ENCODE data around the gene MGRN1.

MGRN1 gene

DNA sequence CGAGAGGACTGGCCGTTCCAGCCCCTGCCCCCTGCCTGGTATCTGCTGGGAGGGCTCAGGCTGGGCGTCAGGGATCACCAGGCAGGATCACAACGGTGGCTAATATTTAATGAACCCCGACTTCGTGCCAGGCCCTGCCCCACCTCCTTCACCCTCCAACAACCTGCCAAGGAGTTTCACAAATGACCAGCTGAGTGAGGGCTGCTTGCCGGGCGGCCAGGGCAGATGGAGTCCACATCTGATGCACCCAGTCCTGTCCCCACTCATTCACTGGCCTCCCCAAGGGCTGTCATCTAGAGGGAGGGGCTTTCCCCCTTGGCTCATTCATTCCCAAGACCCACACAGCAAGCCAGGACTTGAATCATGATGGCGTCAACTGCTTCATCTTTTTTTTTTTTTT is 27.5 kb upstream of the MGRN1 start:
- Mint-ChIP-seq H3K4me3 (no peak overlapping the region), H3K36me3 (ENCODE audit: low read depth) (no peaks in the 10 kb centered on the region), H3K27ac (no peak overlapping the region), H3K27me3 (peaks cover 4% of the 10 kb centered on the region), H3K4me1 (no peaks in the 10 kb centered on the region), H3K9me3 (no peaks in the 10 kb centered on the region)
- ATAC-seq (no peak), DNase-seq (no peak)

DNA sequence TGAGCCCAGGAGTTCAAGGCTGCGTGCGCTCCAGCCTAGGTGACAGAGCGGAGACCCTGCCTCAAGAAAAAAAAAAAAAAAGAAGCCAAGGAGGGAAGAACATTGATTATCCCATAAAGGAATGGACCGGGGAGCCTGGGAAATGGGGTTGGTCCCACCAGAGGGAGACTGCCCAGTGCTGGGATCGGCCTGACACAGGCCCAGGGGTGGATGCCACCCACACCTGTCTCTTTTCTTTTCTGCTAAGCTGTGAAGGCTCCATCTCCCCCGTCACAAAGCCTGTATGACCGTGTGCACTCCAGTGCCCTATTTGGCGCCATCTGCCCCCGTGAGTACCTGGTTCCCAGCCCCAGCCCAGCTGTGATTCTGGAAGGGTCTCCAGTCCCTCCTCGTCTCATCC is 25.6 kb upstream of the MGRN1 start:
- Mint-ChIP-seq H3K9me3 (no peaks in the 10 kb centered on the region), H3K4me1 (no peaks in the 10 kb centered on the region), H3K4me3 (no peak overlapping the region), H3K36me3 (ENCODE audit: low read depth) (no peaks in the 10 kb centered on the region), H3K27me3 (peaks cover 4% of the 10 kb centered on the region), H3K27ac (no peak overlapping the region)
- no peak for DNase-seq
- no peak for ATAC-seq

DNA sequence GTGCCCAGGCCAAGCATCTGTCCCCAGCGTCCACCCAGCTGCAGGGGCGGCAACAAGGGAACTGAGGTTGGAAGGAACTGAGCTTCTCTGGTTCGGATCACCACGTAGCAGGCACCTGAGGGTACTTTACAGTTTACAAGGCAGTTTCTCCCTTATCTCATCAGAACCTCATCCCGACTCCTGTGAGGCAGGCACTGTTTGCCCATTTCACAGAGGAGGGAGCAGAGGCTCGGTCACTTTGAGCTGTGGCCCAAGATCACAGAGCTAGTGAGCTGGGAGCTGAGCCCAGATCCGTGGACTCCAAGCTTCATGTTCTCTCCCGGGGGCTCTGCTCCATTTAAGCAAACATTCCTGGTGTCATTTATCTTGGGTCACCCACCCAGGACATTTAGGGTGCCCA is 25.1 kb upstream of the MGRN1 start:
- ATAC-seq (no peak), DNase-seq (no peak)
- H3K27me3 Mint-ChIP-seq: peaks cover 4% of the 10 kb centered on the region
- no peaks in the 10 kb centered on the region for H3K36me3 Mint-ChIP-seq (ENCODE audit: low read depth)
- no peaks in the 10 kb centered on the region for H3K4me1 Mint-ChIP-seq
- H3K9me3 Mint-ChIP-seq: no peaks in the 10 kb centered on the region
- H3K27ac Mint-ChIP-seq: no peak overlapping the region
- H3K4me3 Mint-ChIP-seq: no peak overlapping the region

DNA sequence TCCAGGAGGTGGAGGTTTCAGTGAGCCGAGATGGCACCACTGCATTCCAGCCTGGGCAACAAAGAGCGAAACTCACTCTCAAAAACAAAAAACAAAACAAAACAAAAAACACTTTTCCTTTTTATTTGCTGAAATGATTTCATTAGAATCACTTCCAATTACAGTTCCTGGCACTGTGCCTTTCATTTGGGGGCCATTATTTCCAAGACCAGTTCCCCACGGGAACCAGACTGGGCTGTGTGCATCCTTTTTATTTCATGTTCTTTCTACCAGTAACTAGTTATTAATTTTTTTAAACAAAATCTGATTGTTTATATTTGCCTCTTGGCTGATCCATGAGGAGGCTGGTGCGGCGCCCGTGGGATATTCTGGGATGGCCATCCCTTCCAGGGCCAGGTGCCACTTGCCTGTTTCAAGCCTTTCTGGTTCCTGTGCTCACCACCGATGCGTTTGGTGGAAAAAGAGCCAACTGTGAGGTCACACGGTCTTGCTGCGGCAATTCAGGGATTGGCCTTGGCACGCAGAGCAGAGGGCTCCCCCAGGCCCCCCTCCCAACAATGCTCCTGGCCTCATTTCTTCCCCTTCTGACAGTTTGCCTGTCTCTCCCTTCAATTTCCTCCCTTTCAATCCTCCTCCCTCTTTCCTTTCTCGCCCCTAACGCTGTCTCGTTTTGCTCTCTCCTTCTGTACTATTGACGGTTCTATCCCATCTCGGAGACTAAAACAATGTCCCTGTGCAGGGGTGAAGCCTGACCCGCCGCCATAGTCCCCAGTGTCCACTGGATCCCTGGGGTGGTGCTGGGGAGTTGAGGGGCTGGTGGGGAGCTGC is 23.4 kb upstream of the MGRN1 start:
- no peaks in the 10 kb centered on the region for H3K36me3 Mint-ChIP-seq (ENCODE audit: low read depth)
- no peak for ATAC-seq
- H3K4me3 Mint-ChIP-seq: no peak overlapping the region
- H3K4me1 Mint-ChIP-seq: no peaks in the 10 kb centered on the region
- H3K9me3 Mint-ChIP-seq: no peaks in the 10 kb centered on the region
- no peak for DNase-seq
- peaks cover 4% of the 10 kb centered on the region for H3K27me3 Mint-ChIP-seq
- H3K27ac Mint-ChIP-seq: no peak overlapping the region

DNA sequence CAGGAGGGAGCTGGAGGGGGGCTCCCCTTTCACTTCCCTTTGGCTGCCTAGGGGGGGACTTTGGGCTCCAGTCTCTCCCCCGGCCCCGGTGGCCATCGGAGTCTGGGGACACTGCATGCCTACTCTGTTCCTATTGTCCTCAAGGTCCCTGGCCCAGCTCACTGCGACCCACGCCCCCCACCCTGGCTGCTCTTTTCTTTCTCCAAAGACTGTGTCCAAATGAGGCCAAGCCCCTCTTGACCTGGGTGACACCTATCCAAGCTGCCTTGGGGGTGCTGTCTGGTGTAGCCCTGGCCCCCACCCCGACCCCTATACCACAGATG is 22.8 kb upstream of the MGRN1 start:
- Mint-ChIP-seq H3K4me1 (no peaks in the 10 kb centered on the region), H3K4me3 (no peak overlapping the region), H3K27ac (no peak overlapping the region), H3K36me3 (ENCODE audit: low read depth) (no peaks in the 10 kb centered on the region), H3K27me3 (peaks cover 4% of the 10 kb centered on the region), H3K9me3 (no peaks in the 10 kb centered on the region)
- DNase-seq: no peak
- ATAC-seq: no peak

DNA sequence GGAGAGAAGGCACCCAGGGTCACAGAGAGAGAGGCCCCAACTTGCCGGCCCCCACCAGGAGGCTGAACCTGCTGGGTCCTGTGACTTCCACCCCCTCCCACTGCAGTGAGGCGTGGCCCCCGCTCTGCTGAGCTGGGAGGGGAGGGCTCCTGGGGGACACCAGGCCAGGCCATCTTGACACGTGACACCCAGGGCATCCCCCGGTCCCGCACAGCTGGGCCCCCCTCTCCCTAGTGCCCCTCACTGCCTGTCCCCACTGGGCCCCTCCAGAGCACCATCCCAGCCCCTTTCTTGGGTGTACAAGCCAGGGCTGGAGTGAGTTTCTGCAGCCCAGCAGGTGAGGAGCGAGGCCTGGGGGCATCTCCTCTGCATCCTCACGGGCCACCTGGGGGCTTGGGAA is 22.3 kb upstream of the MGRN1 start:
- ATAC-seq (no peak), DNase-seq (no peak)

DNA sequence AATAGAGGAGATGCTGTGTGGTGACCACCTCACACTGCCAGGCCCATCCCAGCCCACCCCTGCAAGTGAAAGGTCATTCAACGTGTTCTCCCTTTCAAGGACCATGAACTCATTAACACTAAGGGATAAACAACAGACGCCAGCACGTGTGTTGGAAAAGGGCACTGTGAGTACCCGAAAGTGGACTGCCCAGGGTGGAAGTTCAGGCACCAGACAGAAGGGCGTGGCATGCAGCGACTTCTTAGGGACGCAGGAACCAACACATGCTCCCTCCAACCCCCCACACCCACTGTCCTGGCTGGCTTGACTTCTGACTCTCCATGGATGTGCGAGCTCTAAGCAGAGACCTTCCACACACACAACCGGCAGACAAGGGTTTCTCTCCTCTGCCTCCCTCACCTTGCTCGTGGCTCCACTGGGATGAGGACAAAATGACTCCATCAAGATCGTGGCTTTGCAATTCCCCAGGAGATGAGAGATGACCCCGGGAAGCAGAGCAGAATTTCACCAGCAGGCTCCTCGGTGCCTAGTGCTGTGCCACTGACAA is 20.9 kb upstream of the MGRN1 start:
- H3K27me3 Mint-ChIP-seq: peaks cover 2% of the 10 kb centered on the region
- no peaks in the 10 kb centered on the region for H3K36me3 Mint-ChIP-seq (ENCODE audit: low read depth)
- DNase-seq (no peak), ATAC-seq (no peak)
- H3K9me3 Mint-ChIP-seq: no peaks in the 10 kb centered on the region
- H3K4me1 Mint-ChIP-seq: no peaks in the 10 kb centered on the region
- H3K4me3 Mint-ChIP-seq: no peak overlapping the region
- H3K27ac Mint-ChIP-seq: no peak overlapping the region

More for the DNA sequence above, 22.3 kb upstream of the MGRN1 start:
- Mint-ChIP-seq H3K36me3 (ENCODE audit: low read depth) (no peaks in the 10 kb centered on the region), H3K27me3 (peaks cover 4% of the 10 kb centered on the region), H3K9me3 (no peaks in the 10 kb centered on the region), H3K4me1 (no peaks in the 10 kb centered on the region), H3K27ac (no peak overlapping the region), H3K4me3 (no peak overlapping the region)

DNA sequence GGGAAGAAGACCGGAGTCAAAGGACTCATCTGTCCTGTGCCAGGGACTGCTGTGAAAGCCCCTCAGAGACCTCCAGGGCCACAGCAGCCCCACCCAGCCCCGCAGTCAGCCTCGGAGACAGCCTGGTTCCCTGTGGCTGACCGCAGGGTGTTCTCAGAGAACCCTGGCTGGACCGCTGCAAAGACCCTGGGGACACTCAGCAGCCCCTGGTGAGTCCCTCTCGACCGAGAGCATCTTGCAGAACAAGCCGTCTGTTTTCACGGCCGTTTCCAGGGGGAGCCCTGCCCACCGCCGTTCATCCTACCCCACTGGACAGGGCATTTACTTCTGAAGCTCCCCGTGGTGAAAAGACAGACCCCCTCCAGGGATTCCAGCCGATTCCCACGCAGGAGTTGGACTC is 20.2 kb upstream of the MGRN1 start:
- Mint-ChIP-seq H3K4me3 (no peak overlapping the region), H3K9me3 (no peaks in the 10 kb centered on the region), H3K36me3 (ENCODE audit: low read depth) (no peaks in the 10 kb centered on the region), H3K27ac (no peak overlapping the region), H3K27me3 (peaks cover 2% of the 10 kb centered on the region), H3K4me1 (no peaks in the 10 kb centered on the region)
- no peak for ATAC-seq
- no peak for DNase-seq

DNA sequence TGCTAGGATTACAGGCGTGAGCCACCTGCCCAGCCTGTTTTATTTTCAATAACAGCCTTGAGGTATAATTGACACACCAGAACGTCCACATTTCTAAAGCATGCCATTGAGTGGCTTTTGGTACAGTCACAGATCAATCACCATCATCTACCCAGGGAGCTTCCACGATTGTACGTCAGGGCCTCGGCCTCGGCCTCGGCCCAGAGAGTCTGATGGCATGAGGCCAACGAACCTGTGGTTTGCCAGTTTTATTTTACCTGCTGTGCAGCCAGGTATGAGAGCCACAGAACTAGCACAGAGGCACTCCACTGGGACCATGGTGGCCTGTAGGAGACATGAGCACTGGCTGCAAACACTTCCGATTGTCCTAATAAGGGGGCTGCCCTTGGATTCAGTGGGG is 18.3 kb upstream of the MGRN1 start:
- no peaks in the 10 kb centered on the region for H3K36me3 Mint-ChIP-seq (ENCODE audit: low read depth)
- H3K9me3 Mint-ChIP-seq: no peaks in the 10 kb centered on the region
- H3K27me3 Mint-ChIP-seq: peaks cover 2% of the 10 kb centered on the region
- no peak overlapping the region for H3K27ac Mint-ChIP-seq
- no peaks in the 10 kb centered on the region for H3K4me1 Mint-ChIP-seq
- ATAC-seq: no peak
- no peak overlapping the region for H3K4me3 Mint-ChIP-seq
- DNase-seq: no peak

DNA sequence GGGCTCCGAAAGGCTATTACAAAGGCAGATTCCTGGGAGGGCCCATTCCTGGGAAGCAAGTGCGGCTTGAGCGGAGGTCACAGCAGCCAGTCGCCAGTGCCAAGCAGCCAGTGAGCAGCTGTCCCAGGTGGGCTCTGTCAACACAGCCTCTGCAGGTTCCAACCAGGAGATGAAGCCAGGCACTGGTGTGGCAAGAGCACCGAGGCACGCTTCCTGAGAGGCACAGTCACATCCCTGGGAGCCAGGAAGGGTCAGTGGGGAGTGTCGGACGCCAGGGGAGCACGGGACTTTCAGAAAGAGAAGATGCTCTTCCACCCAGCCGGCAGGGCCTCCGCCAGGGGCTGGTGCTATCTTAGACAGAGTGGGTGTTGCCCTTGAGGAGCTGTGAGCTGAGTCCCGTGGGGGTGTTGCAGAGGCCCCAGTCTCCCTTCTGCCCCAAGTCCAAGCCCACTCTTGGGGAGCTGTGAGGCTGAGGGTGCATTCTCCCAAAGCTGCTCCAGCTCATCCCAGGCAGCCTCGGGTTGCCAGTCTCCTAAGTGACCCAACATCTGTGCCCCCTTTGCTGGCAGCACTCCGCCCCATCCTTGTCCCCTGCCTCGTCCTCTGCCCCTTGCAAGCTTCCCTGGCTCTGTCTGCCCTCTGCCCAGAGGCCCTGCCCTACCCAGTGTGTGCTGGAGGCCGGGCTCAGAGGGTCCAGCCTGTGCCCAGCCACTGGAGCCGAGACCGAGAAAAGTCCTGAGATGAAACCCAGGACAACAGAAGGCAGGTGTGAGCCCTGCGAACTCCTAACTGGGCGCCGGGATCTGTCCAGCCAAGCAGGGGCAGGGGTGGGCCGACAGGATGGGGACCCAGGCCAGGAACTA is 16.6 kb upstream of the MGRN1 start:
- Mint-ChIP-seq H3K27ac (no peak overlapping the region), H3K9me3 (no peaks in the 10 kb centered on the region), H3K4me1 (peaks cover 4% of the 10 kb centered on the region), H3K36me3 (ENCODE audit: low read depth) (no peaks in the 10 kb centered on the region), H3K4me3 (no peak overlapping the region), H3K27me3 (no peaks in the 10 kb centered on the region)
- DNase-seq (no peak), ATAC-seq (no peak)

DNA sequence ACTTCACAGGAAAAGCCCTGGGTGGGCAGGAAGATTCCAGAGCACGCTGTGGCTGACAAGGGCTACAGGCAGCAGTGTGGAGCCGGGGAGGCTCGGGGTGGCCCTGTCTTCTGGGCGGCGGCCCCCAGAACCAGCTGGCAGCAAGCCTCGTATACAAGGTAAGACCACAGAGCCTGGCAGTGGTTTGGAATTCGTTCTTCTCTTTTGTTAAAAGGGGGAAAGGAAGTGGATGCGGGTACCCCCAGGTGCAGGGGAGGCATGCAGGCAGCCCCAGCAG is 16.0 kb upstream of the MGRN1 start:
- Mint-ChIP-seq H3K27me3 (no peaks in the 10 kb centered on the region), H3K4me3 (no peak overlapping the region), H3K4me1 (peaks cover 8% of the 10 kb centered on the region), H3K27ac (no peak overlapping the region), H3K36me3 (ENCODE audit: low read depth) (no peaks in the 10 kb centered on the region), H3K9me3 (no peaks in the 10 kb centered on the region)
- ATAC-seq: no peak
- no peak for DNase-seq

DNA sequence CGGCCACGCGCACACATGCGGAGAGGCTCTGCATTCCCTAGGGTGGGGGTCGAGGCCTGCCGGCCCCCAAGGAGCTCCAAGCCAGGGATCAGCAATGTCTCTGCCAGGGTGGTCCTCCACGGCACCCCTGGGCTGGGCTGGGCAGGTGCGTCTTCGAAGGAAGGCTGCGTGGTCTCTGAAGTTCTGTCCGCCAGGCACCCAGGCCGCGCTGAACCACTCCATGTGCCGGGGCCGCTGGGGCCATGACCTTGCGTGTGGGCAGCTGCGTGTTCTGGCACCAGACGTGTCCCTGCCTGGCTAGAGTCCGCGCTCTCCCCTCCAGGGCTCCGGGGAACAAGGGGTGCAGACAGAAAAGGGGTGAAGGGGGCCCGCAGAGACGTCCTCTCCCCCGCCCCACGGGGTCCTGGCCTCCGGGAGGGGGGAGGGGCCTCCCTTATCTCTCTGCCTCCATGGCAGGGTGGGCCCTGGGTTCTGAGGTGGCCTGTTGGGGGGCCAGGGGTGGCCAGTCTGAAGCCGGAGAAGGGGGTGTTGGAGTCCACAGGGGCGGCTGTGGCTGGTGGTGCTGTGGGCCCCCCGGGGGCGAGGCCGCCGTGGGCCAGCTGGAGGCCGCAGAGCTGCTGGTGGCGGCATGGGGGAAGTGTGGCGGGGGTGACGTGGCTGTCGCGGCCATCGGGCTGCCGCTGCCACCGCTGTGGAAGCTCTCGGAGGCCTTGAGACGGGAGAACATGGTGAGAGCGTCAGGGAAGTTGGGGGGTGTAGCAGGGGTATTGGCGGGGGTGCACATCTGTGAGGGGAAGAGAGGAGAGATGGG is 15.2 kb upstream of the MGRN1 start:
- DNase-seq (no peak), ATAC-seq (no peak)
- Mint-ChIP-seq H3K27me3 (no peaks in the 10 kb centered on the region), H3K27ac (no peak overlapping the region), H3K4me1 (peaks cover 8% of the 10 kb centered on the region), H3K9me3 (no peaks in the 10 kb centered on the region), H3K36me3 (ENCODE audit: low read depth) (no peaks in the 10 kb centered on the region), H3K4me3 (no peak overlapping the region)

DNA sequence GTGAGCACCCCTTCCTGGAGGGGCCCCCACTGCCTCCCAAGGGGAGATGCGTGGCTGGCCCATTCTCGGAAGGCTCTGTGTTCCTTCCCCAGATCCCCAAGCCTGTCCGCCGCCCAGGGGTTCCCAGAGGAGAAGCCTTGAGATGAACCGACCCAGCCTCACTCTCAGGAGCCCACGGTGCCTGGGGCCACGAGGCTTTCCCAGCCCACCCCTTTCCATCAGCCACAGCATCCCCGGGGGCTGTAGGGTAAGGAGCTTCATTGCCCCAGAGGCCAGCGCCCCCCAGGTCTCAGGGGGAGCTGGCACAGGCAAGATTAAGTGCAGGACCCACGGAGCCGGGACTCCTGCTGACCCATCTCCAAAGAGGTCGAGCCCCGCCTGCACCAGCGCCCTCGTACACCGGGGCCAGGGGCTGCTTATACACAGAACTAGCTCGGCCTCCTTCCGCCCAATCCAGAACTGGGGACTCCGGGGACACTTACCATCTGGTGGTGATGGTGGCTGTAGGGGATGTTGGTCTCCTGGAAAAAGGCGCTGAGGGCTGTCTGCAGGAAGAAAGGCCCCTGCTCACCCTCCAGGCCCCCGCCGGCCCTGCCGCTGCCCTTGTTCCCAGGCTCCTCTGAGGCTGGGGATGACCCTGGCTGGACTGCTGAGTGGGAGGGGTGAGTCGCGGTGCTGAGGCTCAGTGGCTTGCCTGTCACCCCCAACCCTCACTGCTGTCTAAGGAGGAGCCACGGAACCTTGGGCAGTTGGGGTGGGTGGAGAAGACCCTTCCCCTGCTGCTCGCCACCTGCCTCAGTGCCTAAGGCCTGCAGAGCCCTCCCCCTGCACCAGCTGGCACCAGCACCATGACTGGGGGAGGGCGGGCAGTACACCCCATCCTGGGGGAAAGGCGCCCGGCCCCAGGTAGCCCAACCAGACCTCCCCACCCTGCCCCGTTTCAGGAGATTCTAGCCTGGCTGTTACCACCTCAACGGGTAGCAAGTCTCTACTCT is 14.3 kb upstream of the MGRN1 start:
- Mint-ChIP-seq H3K27me3 (no peaks in the 10 kb centered on the region), H3K9me3 (no peaks in the 10 kb centered on the region), H3K36me3 (ENCODE audit: low read depth) (no peaks in the 10 kb centered on the region), H3K4me1 (peaks cover 8% of the 10 kb centered on the region), H3K27ac (no peak overlapping the region), H3K4me3 (no peak overlapping the region)
- no peak for DNase-seq
- no peak for ATAC-seq
